Tibial nerve (tissue), 4 donors: ENCODE results near the gene EYA4.

Experiments used
- EP300 ChIP-seq, 2 donors: sonication (generic); formaldehyde crosslinking; IDR thresholded peaks; one replicate each; pipeline ENCODE4 v1.6.1; 2017; ENCODE audit warnings: antibody characterized with exemption in 2 of 2, mild to moderate bottlenecking in 1 of 2
- POLR2A ChIP-seq, 2 donors: fragments of 450-650 bp; IDR thresholded peaks; one replicate each; pipeline ENCODE4 v1.6.1; 2017; ENCODE audit warnings: antibody characterized with exemption in 2 of 2, mild to moderate bottlenecking in 2 of 2, moderate library complexity in 2 of 2
- TF ChIP-seq, protein P1 (sequence below), 5 experiments: fragments of 200-600 bp in 3 of 5; fragments of 450-650 bp in 2 of 5; sonication (generic) in 3 of 5; IDR thresholded peaks; one replicate each; pipeline ENCODE4 v1.5.1; 2016 to 2019; ENCODE audit warnings: antibody characterized with exemption in 5 of 5, mild to moderate bottlenecking in 3 of 5, moderate library complexity in 2 of 5

DNA sequence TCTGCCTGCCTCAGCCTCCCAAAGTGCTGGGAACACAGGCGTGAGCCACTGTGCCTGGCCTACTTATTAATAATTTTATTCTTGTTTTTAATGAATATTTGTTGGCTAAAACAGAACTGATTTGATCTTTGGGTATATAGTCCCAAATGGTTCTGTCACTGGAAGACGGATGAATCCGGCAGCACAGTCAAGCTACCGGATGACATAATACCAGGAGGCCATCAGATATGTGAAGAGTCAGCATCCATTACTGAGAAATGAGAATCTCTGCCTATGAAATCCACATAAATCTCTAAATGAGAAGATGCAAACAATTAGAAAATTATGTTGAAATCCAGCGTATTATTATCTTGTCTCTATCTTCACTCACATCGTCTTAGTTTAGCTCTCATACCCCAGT, 263.0 kb downstream of the EYA4 start:
- TF ChIP-seq, protein P1, sequence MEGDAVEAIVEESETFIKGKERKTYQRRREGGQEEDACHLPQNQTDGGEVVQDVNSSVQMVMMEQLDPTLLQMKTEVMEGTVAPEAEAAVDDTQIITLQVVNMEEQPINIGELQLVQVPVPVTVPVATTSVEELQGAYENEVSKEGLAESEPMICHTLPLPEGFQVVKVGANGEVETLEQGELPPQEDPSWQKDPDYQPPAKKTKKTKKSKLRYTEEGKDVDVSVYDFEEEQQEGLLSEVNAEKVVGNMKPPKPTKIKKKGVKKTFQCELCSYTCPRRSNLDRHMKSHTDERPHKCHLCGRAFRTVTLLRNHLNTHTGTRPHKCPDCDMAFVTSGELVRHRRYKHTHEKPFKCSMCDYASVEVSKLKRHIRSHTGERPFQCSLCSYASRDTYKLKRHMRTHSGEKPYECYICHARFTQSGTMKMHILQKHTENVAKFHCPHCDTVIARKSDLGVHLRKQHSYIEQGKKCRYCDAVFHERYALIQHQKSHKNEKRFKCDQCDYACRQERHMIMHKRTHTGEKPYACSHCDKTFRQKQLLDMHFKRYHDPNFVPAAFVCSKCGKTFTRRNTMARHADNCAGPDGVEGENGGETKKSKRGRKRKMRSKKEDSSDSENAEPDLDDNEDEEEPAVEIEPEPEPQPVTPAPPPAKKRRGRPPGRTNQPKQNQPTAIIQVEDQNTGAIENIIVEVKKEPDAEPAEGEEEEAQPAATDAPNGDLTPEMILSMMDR (IDR thresholded peaks at IDR 0.05) = no peak
- no peak for TF ChIP-seq EP300 (IDR thresholded peaks at IDR 0.05)
- no peak for TF ChIP-seq POLR2A (IDR thresholded peaks at IDR 0.05)
